ENCODE measurements around the gene RMP24.

GRCh38 chr18:35983818-35984217 lies 11.3 kb downstream of the RMP24 start:
- no peak for TF ChIP-seq CTCF (IDR thresholded peaks at IDR 0.05)
- TF ChIP-seq EP300 (IDR thresholded peaks at IDR 0.05): no peak
- no peak for TF ChIP-seq POLR2A (IDR thresholded peaks at IDR 0.05)
- no peak for TF ChIP-seq POLR2AphosphoS5 (IDR thresholded peaks at IDR 0.05)
